Breast epithelium (tissue), 3 donors: ENCODE data around the gene TMEM270.

ENCODE experiments used
- CTCF ChIP-seq, 3 donors: fragments of 450-650 bp; IDR thresholded peaks; one replicate each; pipeline ENCODE4 v1.5.1; 2016 to 2017; ENCODE audit warnings: antibody characterized with exemption in 3 of 3, mild to moderate bottlenecking in 3 of 3, moderate library complexity in 3 of 3
- POLR2A ChIP-seq: fragments of 450-650 bp; IDR thresholded peaks from one replicate; pipeline ENCODE4 v1.6.1; 2016; ENCODE audit warnings: antibody characterized with exemption, mild to moderate bottlenecking, moderate library complexity

DNA sequence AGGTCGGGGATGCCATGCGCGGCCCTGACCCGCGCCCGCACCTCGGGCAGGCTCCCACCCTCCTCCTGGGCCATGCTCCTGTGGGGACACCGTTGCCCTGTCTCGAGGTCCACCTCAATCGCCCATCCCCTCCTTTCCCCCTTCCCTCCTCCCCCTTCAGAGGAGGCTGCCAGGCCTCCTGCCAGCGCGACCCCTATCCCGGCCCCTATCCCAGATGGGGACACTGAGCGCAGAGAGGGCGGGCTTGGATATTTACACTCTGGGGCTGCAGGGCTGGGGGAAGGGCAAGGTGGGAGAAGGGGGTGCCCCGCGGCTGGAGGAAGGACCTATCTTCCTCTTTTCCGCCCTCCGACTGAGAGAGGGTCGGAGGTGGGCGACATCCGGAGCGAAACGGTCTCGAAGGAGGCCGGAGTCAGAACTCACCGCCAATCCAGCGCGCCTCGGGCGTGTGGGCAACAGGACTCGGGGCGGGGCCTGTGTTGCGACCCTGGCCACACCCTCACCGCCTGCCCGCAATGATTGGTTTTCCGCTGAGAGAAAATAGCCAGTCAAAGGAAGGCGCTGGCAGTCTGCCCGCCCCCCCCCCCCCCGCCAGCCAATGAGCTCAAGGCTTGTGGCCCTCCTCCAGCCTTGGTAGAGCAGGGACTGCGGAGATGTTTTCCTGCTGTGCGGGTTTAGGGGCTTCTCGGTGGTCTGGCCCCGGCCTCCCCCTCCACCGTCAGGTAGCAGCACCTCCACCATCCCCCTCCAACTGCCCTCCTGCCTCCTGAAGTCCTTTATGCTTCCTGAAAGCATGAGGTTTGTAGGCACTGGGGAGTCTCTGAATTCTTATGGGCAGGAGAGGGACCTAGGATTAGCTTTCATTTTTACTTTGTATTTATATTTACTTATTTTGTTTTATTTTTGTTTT is 18.6 kb upstream of the TMEM270 start, which contains the start of gene METTL27:
- TF ChIP-seq CTCF (IDR thresholded peaks at IDR 0.05) (no peak), POLR2A (peak; percentile 69)
